ENCODE measurements around the gene EPHA8. TPM values are rescaled to one million over a fixed set of nuclear protein-coding genes. Genes with fewer than 3 reads are reported as not detected.

EPHA8 gene
- total RNA-seq, 4 donors from 2014 or later, result 0.62 TPM; not detected in 3

DNA sequence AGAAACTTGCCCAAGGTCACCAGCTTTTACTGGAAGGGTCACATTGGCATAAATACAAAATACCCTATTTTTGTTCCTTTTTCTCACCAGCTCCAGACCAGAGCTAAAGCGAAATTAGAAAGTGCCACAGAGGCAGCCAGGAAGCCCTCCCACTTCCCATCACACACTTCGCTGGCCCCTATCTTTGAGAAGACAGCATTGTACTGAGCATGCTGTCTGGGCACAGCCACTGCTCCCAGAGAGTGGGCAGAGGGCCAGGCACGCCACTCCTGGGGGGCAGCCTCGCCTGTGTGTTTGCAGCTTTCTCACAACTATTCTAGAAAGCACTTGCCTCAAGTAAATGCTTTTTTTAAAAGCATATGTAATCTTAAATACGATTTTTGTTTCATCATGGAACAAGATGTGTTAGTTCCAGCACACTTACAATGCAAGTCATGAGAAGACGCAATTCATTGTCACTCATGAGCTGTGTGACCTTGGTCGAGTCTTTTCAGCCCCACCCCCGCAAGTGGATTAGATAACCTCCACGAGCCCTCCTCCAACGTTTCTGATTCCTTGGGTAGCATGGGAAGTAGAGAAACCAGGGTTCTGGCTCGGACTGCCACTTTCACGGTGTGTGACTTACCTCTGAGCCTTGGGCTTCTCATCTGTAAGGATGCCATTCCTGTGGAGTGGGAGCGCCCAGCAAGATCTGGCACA lies 25.7 kb upstream of the EPHA8 start:
- TF ChIP-seq POLR2A (IDR thresholded peaks at IDR 0.05), result no peak
- TF ChIP-seq, protein P1, sequence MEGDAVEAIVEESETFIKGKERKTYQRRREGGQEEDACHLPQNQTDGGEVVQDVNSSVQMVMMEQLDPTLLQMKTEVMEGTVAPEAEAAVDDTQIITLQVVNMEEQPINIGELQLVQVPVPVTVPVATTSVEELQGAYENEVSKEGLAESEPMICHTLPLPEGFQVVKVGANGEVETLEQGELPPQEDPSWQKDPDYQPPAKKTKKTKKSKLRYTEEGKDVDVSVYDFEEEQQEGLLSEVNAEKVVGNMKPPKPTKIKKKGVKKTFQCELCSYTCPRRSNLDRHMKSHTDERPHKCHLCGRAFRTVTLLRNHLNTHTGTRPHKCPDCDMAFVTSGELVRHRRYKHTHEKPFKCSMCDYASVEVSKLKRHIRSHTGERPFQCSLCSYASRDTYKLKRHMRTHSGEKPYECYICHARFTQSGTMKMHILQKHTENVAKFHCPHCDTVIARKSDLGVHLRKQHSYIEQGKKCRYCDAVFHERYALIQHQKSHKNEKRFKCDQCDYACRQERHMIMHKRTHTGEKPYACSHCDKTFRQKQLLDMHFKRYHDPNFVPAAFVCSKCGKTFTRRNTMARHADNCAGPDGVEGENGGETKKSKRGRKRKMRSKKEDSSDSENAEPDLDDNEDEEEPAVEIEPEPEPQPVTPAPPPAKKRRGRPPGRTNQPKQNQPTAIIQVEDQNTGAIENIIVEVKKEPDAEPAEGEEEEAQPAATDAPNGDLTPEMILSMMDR (IDR thresholded peaks at IDR 0.05), result no peak
- no peak overlapping the region for H3K4me3 ChIP-seq (ENCODE audit: low read depth, poor library complexity, severe bottlenecking)
- no peak for DNase-seq (ENCODE audit: low spot score in 2 of 2)
- intact Hi-C loops (cut with DNase I; ENCODE audit: low total_unique reads), result no loop called here
- WGBS, 2 donors, result 76 to 87% methylated on average over 13 of the region's 13 CpGs

DNA sequence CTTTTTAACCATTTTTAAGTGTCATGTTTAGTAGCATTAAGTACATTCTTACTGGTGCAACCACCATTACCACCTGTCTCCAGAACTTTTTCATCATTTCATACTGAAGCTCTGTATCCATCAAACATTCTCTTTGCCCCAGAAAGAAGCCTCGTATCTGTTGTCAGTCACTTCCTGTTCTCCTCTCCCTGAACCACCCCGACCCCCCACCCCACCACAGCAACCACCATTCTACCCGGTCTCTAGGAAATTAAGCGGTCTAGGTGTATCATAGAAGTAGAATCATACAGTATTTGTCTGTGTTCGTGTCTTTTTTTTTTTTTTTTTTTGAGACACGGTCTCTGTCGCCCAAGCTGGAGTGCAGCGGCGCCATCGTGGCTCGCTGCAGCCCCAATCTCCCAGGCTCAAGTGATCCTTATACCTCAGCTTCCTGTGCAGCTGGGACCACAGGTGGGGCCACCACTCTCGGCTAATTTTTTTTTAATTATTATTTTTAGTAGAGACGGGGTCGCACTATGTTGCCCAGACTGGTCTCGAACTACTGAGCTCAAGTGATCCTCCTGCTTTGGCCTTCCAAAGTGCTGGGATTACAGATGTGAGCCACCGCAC lies 23.7 kb upstream of the EPHA8 start:
- intact Hi-C loops (cut with DNase I; ENCODE audit: low total_unique reads), result no loop called here
- H3K4me3 ChIP-seq (ENCODE audit: low read depth, poor library complexity, severe bottlenecking), result no peak overlapping the region
- WGBS, 2 donors, result 85 to 90% methylated on average over 16 of the region's 16 CpGs
- TF ChIP-seq POLR2A (IDR thresholded peaks at IDR 0.05), result no peak
- TF ChIP-seq, protein P1 (IDR thresholded peaks at IDR 0.05), result no peak
- DNase-seq (ENCODE audit: low spot score in 2 of 2), result no peak

DNA sequence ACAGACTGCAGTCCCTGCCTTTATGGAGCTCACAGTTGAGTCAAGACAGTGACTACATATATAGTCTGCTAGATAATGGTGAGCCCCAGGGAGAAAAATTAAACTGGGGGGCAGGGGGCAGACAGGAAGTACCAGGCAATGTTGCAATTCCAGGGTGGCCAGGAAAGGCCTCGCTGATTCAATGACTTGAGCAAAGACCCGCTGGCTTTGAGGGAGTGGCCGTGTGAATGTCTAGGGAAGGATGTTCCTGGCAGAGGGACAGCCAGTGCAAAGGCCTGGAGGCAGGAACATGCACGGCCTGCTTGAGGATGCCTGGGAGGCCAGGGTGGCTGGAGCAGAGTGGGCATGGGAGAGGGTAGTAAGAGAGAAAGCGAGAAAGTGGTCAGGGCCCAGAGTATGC lies 23.0 kb upstream of the EPHA8 start:
- TF ChIP-seq, protein P1 (IDR thresholded peaks at IDR 0.05), result no peak
- TF ChIP-seq POLR2A (IDR thresholded peaks at IDR 0.05), result no peak
- WGBS, 2 donors, result 36 to 45% methylated on average over 5 of the region's 5 CpGs
- no peak for DNase-seq (ENCODE audit: low spot score in 2 of 2)
- intact Hi-C loops (cut with DNase I; ENCODE audit: low total_unique reads), result no loop called here
- H3K4me3 ChIP-seq (ENCODE audit: low read depth, poor library complexity, severe bottlenecking), result no peak overlapping the region

DNA sequence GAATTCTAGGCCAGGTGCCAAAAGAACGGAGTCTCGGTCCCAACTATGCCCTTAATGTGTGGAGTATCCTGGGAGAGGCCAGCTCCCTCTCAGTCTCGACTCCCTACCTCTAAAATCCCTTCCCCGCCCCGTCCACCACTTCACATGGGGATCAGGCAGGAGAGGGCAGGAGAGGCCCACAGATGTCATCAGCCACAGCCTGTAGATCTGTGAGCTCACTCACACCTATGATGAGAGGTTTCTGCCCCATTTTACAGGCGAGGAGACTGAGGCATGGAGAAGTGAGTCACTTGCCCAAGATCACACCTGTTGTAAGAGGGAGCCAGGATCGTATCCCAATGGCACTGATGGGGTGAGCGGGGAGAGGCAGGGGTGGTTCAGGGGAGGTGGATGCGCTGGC lies 20.4 kb upstream of the EPHA8 start:
- no peak overlapping the region for H3K4me3 ChIP-seq (ENCODE audit: low read depth, poor library complexity, severe bottlenecking)
- intact Hi-C loops (cut with DNase I; ENCODE audit: low total_unique reads), result no loop called here
- TF ChIP-seq, protein P1 (IDR thresholded peaks at IDR 0.05), result no peak
- TF ChIP-seq POLR2A (IDR thresholded peaks at IDR 0.05), result no peak
- 73 to 77% methylated on average over 6 to 9 of the region's 9 CpGs for WGBS, 2 donors
- DNase-seq (ENCODE audit: low spot score in 2 of 2), result no peak

DNA sequence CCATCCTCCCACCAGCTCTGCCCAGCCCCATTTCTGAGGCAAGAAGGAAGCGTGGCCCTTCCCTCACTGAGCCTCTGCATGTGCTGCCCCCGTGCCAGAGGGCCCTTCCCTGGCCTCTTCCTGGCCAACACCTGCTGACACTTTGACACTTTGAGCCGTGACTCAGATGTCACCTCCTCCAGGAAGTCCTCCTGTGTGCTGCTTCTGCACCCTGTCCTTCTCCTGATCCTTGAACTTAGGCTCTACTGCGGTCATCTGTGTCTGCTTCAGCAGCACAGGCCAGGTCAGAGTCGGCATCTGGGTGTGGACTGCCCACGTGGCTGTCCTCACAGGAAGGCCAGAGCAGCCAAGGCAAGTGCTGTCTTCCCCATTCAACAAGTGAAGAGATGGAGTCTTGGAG lies 19.6 kb upstream of the EPHA8 start:
- 78 to 79% methylated on average over 6 of the region's 6 CpGs for WGBS, 2 donors
- TF ChIP-seq, protein P1 (IDR thresholded peaks at IDR 0.05), result no peak
- TF ChIP-seq POLR2A (IDR thresholded peaks at IDR 0.05), result no peak
- H3K4me3 ChIP-seq (ENCODE audit: low read depth, poor library complexity, severe bottlenecking), result no peak overlapping the region
- DNase-seq (ENCODE audit: low spot score in 2 of 2), result no peak
- intact Hi-C loops (cut with DNase I; ENCODE audit: low total_unique reads), result no loop called here

All from lower leg skin (tissue), 4 donors.